HepG2 (cell line): ENCODE data around the gene EEA1. TPM values are rescaled to one million over a fixed set of nuclear protein-coding genes. Genes with fewer than 3 reads are reported as not detected.

Experiments
- ATAC-seq: fragments of 200-7000 bp; cut with Tn5 transposase; 3 replicates; pipeline ENCODE4 v1.9.1; 2020; ENCODE audit warnings: mild to moderate bottlenecking, moderate library complexity
- BruUV-seq: library from RNA; stranded (reverse); fragments of 400-500 nt; replicated peaks from 2 replicates; lab custom pipeline; 2021; lab: Mats Ljungman, UMichigan
- CTCF ChIA-PET: fragments of 300-600 bp; formaldehyde crosslinking; extraction: SDS; loops from one replicate; lab custom pipeline; 2021; ENCODE audit warnings: low total read pairs, inconsistent platforms, low intra/inter-chr PET ratio; lab: Yijun Ruan, JAX
- POLR2A ChIA-PET: fragments of 350-600 bp; sonication (Branson Sonifier 250); formaldehyde crosslinking; loops from one replicate; lab custom pipeline; 2020; ENCODE audit warnings: antibody characterized with exemption, inconsistent platforms; lab: Yijun Ruan, JAX
- DNase-seq: peaks from one replicate; pipeline ENCODE4 v3.0.0-alpha.2; 2015; ENCODE audit warnings: low spot score
- FAIRE-seq: peaks from 3 replicates; lab custom pipeline; 2011; peaks lifted over from hg19 to GRCh38; lab: Jason Lieb, UNC
- H2AFZ ChIP-seq: one replicate; pipeline ENCODE4 v1.6.1; 2011; ENCODE audit warnings: low read length, inconsistent platforms
- H3K27ac ChIP-seq: fragments of 300-600 bp; 3 replicates; pipeline ENCODE4 v1.8.0; 2011; ENCODE audit warnings: mixed run types, mild to moderate bottlenecking, mixed read lengths, low read length, inconsistent platforms; ENCODE audit not compliant: insufficient read depth; ENCODE audit errors: extremely low read length
- H3K27me3 ChIP-seq, 2 experiments: fragments of 200-600 bp in 1 of 2; 2 replicates in 1 of 2; 3 replicates in 1 of 2; pipeline versions ENCODE4 v1.6.0 to v1.8.0; 2011; ENCODE audit warnings: low read length in 2 of 2, mild to moderate bottlenecking in 2 of 2, moderate library complexity in 2 of 2, inconsistent platforms in 1 of 2; ENCODE audit not compliant: insufficient read depth in 2 of 2, control insufficient read depth in 1 of 2
- H3K36me3 ChIP-seq, 2 experiments: fragments of 200-600 bp in 1 of 2; replicated peaks in 1 of 2; 2 replicates in 1 of 2; 3 replicates in 1 of 2; pipeline versions ENCODE4 v1.5.1 to v1.8.0; 2011; ENCODE audit warnings: low read length in 2 of 2, inconsistent platforms in 1 of 2; ENCODE audit not compliant: insufficient read depth in 2 of 2, control insufficient read depth in 1 of 2
- H3K4me1 ChIP-seq: 2 replicates; pipeline ENCODE4 v1.5.1; 2012; ENCODE audit warnings: low read length, inconsistent platforms; ENCODE audit not compliant: insufficient read depth
- H3K4me2 ChIP-seq: 2 replicates; pipeline ENCODE4 v1.6.0; 2011; ENCODE audit warnings: low read depth, low read length, inconsistent platforms
- H3K4me3 ChIP-seq, 3 experiments: fragments of 200-600 bp in 1 of 3; sonication (generic), shearing (Covaris generic) in 1 of 3; replicated peaks in 1 of 3; 2 replicates each; pipeline ENCODE4 v1.5.1; 2011 to 2016; ENCODE audit warnings: low read length in 3 of 3, inconsistent platforms in 2 of 3, low read depth in 2 of 3, mild to moderate bottlenecking in 2 of 3, control low read depth in 1 of 3, mixed read lengths in 1 of 3; ENCODE audit not compliant: insufficient read depth in 1 of 3
- H3K79me2 ChIP-seq: one replicate; pipeline ENCODE4 v1.6.1; 2011; ENCODE audit warnings: low read length, inconsistent platforms; ENCODE audit not compliant: insufficient read depth
- H3K9ac ChIP-seq: 2 replicates; pipeline ENCODE4 v1.6.0; 2011; ENCODE audit warnings: mild to moderate bottlenecking, low read depth, low read length, inconsistent platforms; ENCODE audit not compliant: insufficient read depth
- H3K9me3 ChIP-seq: 2 replicates; pipeline ENCODE4 v1.5.1; 2012; ENCODE audit warnings: mild to moderate bottlenecking, low read length
- H4K20me1 ChIP-seq: 2 replicates; pipeline ENCODE4 v1.6.0; 2011; ENCODE audit warnings: inconsistent platforms, mild to moderate bottlenecking, low read length, moderate library complexity; ENCODE audit not compliant: insufficient read depth
- CREB1 ChIP-seq, 2 experiments: fragments of 450-650 bp in 1 of 2; IDR thresholded peaks; 2 replicates each; pipeline ENCODE4 v1.6.1; 2016 to 2017; ENCODE audit warnings: control low read depth in 1 of 2, mild to moderate bottlenecking in 1 of 2, missing compliant biosample characterization in 1 of 2, missing genetic modification characterization in 1 of 2
- HNRNPUL1 ChIP-seq: fragments of 200-400 bp; formaldehyde crosslinking; IDR thresholded peaks from 2 replicates; pipeline ENCODE4 v1.6.1; 2017; ENCODE audit warnings: low read depth, mild to moderate bottlenecking, low read length, moderate library complexity
- KLF15 ChIP-seq: sonication (generic); formaldehyde crosslinking; IDR thresholded peaks from 2 replicates; pipeline ENCODE4 v1.8.1; 2023; ENCODE audit warnings: borderline replicate concordance, mild to moderate bottlenecking, inconsistent platforms, missing genetic modification reagents, mixed read lengths
- KLF16 ChIP-seq, 2 experiments: sonication (generic) in 1 of 2; formaldehyde crosslinking in 1 of 2; IDR thresholded peaks; 2 replicates each; pipeline versions ENCODE4 v1.6.1 to v1.8.0; 2016 to 2023; ENCODE audit warnings: missing genetic modification reagents in 2 of 2, missing compliant biosample characterization in 1 of 2
- RBM22 ChIP-seq: fragments of 200-400 bp; formaldehyde crosslinking; optimal IDR thresholded peaks from 2 replicates; pipeline ENCODE3; 2017; ENCODE audit warnings: mild to moderate bottlenecking, low read length, moderate library complexity
- REL ChIP-seq: sonication (generic); formaldehyde crosslinking; conservative IDR thresholded peaks from 2 replicates; pipeline ENCODE4 v1.8.0; 2022; ENCODE audit warnings: mild to moderate bottlenecking, missing genetic modification reagents, moderate library complexity
- ZNF33B ChIP-seq: sonication (generic); formaldehyde crosslinking; IDR thresholded peaks from 2 replicates; pipeline ENCODE4 v1.5.1; 2020; ENCODE audit warnings: mild to moderate bottlenecking, missing genetic modification reagents
- ZNF607 ChIP-seq: sonication (generic); formaldehyde crosslinking; IDR thresholded peaks from 2 replicates; pipeline ENCODE4 v1.5.1; 2020; ENCODE audit warnings: missing genetic modification reagents, mild to moderate bottlenecking, borderline replicate concordance
- ZNF761 ChIP-seq: sonication (generic); formaldehyde crosslinking; conservative IDR thresholded peaks from 2 replicates; pipeline ENCODE4 v1.4.0; 2020; ENCODE audit warnings: mild to moderate bottlenecking, missing genetic modification reagents
- WGBS: methylation state at CpG from one replicate; pipeline ENCODE4 v1.1.6; 2017; ENCODE audit warnings: low lambda C conversion rate; 5-methylcytosine and 5-hydroxymethylcytosine counted together
- in situ Hi-C: cut with HindIII; loops from 2 replicates; pipeline ENCODE4 v1.10.0; 2017; ENCODE audit warnings: low pct_unique_long_range_greater_than_20kb; ENCODE audit not compliant: extremely low pct_ligation_motif_present
- intact Hi-C: fragments of 100-400 bp; cut with micrococcal nuclease; formaldehyde crosslinking; loops from one replicate; pipeline ENCODE4 v1.10.0; 2022; ENCODE audit not compliant: unreplicated experiment
- polyA plus RNA-seq, 8 experiments: library from polyadenylated mRNA; depleted of rRNA in 3 of 8; stranded (reverse) in 7 of 8; unstranded in 1 of 8; fragments of >200 nt; fragmentation: Illumina TruSeq in 4 of 8; extraction: Trizol in 4 of 8; gene quantifications; 2 replicates each; pipeline versions ENCODE4 v1.2.1 to v1.2.3, GENCODE V29; 2011 to 2016; ENCODE audit warnings: low read depth in 4 of 8, missing spikeins in 1 of 8, mixed read lengths in 1 of 8; ENCODE audit not compliant: insufficient read depth in 1 of 8
- total RNA-seq, 5 experiments: library from RNA; depleted of rRNA; stranded (reverse); fragments of >200 nt; fragmentation: Illumina TruSeq; extraction: Trizol; gene quantifications; 2 replicates each; pipeline ENCODE4 v1.2.3, GENCODE V29; 2016; ENCODE audit warnings: low read depth in 1 of 5

EEA1 gene
- total and polyA plus RNA-seq, 2 of the 13 experiments (the other 11 are each of a cell fraction or from before 2014, with no cell fraction given), result 5.0 to 19.3 TPM

- no peak overlapping the region for H3K4me3 ChIP-seq
- FAIRE-seq (no peak), ATAC-seq (no peak), DNase-seq (no peak)
- in situ Hi-C loops, result no loop called here
- WGBS, result 92% methylated on average over 2 of the region's 2 CpGs
- no peak overlapping the region for H3K4me2 ChIP-seq
- peaks cover 4% of the 10 kb centered on the region for H3K4me1 ChIP-seq
- H3K36me3 ChIP-seq, result no peaks in the 10 kb centered on the region
- TF ChIP-seq ZNF607 (CRISPR knock-in tag) (no peak), RBM22 (no peak), CREB1 (IDR thresholded peaks at IDR 0.05) (no peak), CREB1 (CRISPR knock-in tag; IDR thresholded peaks at IDR 0.05) (no peak)
- TF ChIP-seq, all 625 proteins: peak for 0
- ChIA-PET POLR2A (interaction anchor here (1.2 to 3.1 kb wide), 2 partner anchors 49 to 51 kb away, joined by 3 to 9 read pairs; partner anchors contain the start of gene EEA1), CTCF (no interaction called here)
- Histone ChIP-seq H3K27me3 (no peaks in the 10 kb centered on the region), H3K79me2 (no peaks in the 10 kb centered on the region), H3K27ac (no peak overlapping the region), H4K20me1 (no peaks in the 10 kb centered on the region), H3K9ac (no peak overlapping the region), H2AFZ (no peak overlapping the region), H3K9me3 (peaks cover 22% of the 10 kb centered on the region)
- intact Hi-C loops, result no loop called here
- BruUV-seq, result no TSS peak
Measured at GRCh38 chr12:92978607-92979006, 49.5 kb upstream of the EEA1 start.

GRCh38 chr12:92977326-92977725 lies 48.2 kb upstream of the EEA1 start:
- H3K27ac ChIP-seq, result no peak overlapping the region
- no peak overlapping the region for H2AFZ ChIP-seq
- DNase-seq (no peak), ATAC-seq (no peak), FAIRE-seq (no peak)
- BruUV-seq, result no TSS peak
- in situ Hi-C loops, result no loop called here
- no peak overlapping the region for H3K4me2 ChIP-seq
- peaks cover 22% of the 10 kb centered on the region for H3K9me3 ChIP-seq
- no peaks in the 10 kb centered on the region for H3K36me3 ChIP-seq
- H3K4me3 ChIP-seq, result no peak overlapping the region
- H4K20me1 ChIP-seq, result no peaks in the 10 kb centered on the region
- WGBS, result 94% methylated on average over 5 of the region's 5 CpGs
- POLR2A ChIA-PET, result interaction anchor here (3.1 kb wide), 1 partner anchor 48 kb away, joined by 9 read pairs; the partner anchor contains the start of gene EEA1
- no peaks in the 10 kb centered on the region for H3K27me3 ChIP-seq
- H3K9ac ChIP-seq, result no peak overlapping the region
- no peak for TF ChIP-seq KLF15 (CRISPR knock-in tag)
- TF ChIP-seq KLF16 (CRISPR knock-in tag; IDR thresholded peaks at IDR 0.05), result no peak
- TF ChIP-seq HNRNPUL1, result no peak
- TF ChIP-seq ZNF33B, result no peak
- no peak for TF ChIP-seq ZNF761
- TF ChIP-seq REL (CRISPR knock-in tag), result no peak
- TF ChIP-seq, all 625 proteins: peak for 0
- intact Hi-C loops, result no loop called here
- CTCF ChIA-PET, result no interaction called here
- no peaks in the 10 kb centered on the region for H3K79me2 ChIP-seq
- peaks cover 13% of the 10 kb centered on the region for H3K4me1 ChIP-seq
